GM23338 (cell line): ENCODE measurements around the gene PRDM9. TPM values are rescaled to one million over a fixed set of nuclear protein-coding genes. Genes with fewer than 3 reads are reported as not detected.

Source experiments
- ATAC-seq: fragments of 200-7000 bp; cut with Tn5 transposase; 3 replicates; pipeline ENCODE4 v1.9.1; 2020
- DNase-seq: peaks from one replicate; pipeline ENCODE4 v3.0.0-alpha.2; 2015; ENCODE audit warnings: low spot score
- H2AFZ ChIP-seq: fragments of 200-600 bp; sonication (generic); 2 replicates; pipeline ENCODE4 v1.8.0; 2016; ENCODE audit warnings: antibody characterized with exemption, mild to moderate bottlenecking, moderate library complexity
- H3F3A ChIP-seq: fragments of 200-600 bp; sonication (generic); replicated peaks from 2 replicates; pipeline ENCODE4 v1.8.0; 2017; ENCODE audit warnings: antibody characterized with exemption, mixed run types, low read depth
- H3K27ac ChIP-seq: fragments of 200-600 bp; sonication (generic); 2 replicates; pipeline ENCODE4 v1.6.1; 2016; ENCODE audit warnings: low read depth
- H3K27me3 ChIP-seq: fragments of 200-600 bp; sonication (generic); 2 replicates; pipeline ENCODE4 v1.8.0; 2016; ENCODE audit warnings: mild to moderate bottlenecking, mixed run types, moderate library complexity; ENCODE audit not compliant: insufficient read depth
- H3K36me3 ChIP-seq: fragments of 200-600 bp; sonication (generic); 2 replicates; pipeline ENCODE4 v1.8.0; 2016; ENCODE audit warnings: mild to moderate bottlenecking; ENCODE audit not compliant: insufficient read depth
- H3K4me1 ChIP-seq: fragments of 200-600 bp; sonication (generic); 2 replicates; pipeline ENCODE4 v1.8.0; 2016; ENCODE audit warnings: mild to moderate bottlenecking, moderate library complexity; ENCODE audit not compliant: insufficient read depth
- H3K4me2 ChIP-seq: fragments of 200-600 bp; sonication (generic); 2 replicates; pipeline ENCODE4 v1.7.1; 2017; ENCODE audit warnings: mixed run types
- H3K4me3 ChIP-seq: fragments of 200-600 bp; sonication (generic); 2 replicates; pipeline ENCODE4 v1.6.1; 2016; ENCODE audit warnings: mixed run types
- H3K79me2 ChIP-seq: fragments of 200-600 bp; sonication (generic); replicated peaks from 2 replicates; pipeline ENCODE4 v1.8.0; 2017; ENCODE audit warnings: mild to moderate bottlenecking; ENCODE audit not compliant: insufficient read depth
- H3K9me2 ChIP-seq: fragments of 200-600 bp; sonication (generic); 2 replicates; pipeline ENCODE4 v1.8.0; 2017; ENCODE audit not compliant: insufficient read depth
- H4K20me1 ChIP-seq: fragments of 200-600 bp; sonication (generic); replicated peaks from 2 replicates; pipeline ENCODE4 v1.8.0; 2017; ENCODE audit warnings: mild to moderate bottlenecking; ENCODE audit not compliant: insufficient read depth
- H3K27ac Mint-ChIP-seq: 2 replicates; pipeline ENCODE4 v1.8.0; 2020; ENCODE audit warnings: inconsistent platforms, mild to moderate bottlenecking, moderate library complexity, mixed read lengths
- H3K27me3 Mint-ChIP-seq: 3 replicates; pipeline ENCODE4 v1.8.0; 2022; ENCODE audit warnings: low read depth, mild to moderate bottlenecking, moderate library complexity, mixed read lengths, inconsistent platforms; ENCODE audit not compliant: insufficient read depth, poor library complexity
- H3K36me3 Mint-ChIP-seq: 3 replicates; pipeline ENCODE4 v1.8.0; 2021; ENCODE audit warnings: low read depth, mild to moderate bottlenecking, inconsistent platforms, moderate library complexity, mixed read lengths
- H3K4me1 Mint-ChIP-seq: 3 replicates; pipeline ENCODE4 v1.8.0; 2020; ENCODE audit warnings: mild to moderate bottlenecking, inconsistent platforms, mixed read lengths
- H3K4me3 Mint-ChIP-seq: 3 replicates; pipeline ENCODE4 v1.8.0; 2021; ENCODE audit warnings: moderate library complexity, mild to moderate bottlenecking, inconsistent platforms, mixed read lengths
- H3K9me3 Mint-ChIP-seq: 3 replicates; pipeline ENCODE4 v1.8.0; 2020; ENCODE audit warnings: moderate library complexity, mild to moderate bottlenecking, inconsistent platforms, mixed read lengths
- CTCF ChIP-seq, 2 experiments: fragments of 200-600 bp in 1 of 2; sonication (generic) in 1 of 2; conservative IDR thresholded peaks; 2 replicates each; pipeline versions ENCODE4 v1.5.1 to v1.6.1; 2016 to 2017; ENCODE audit warnings: antibody characterized with exemption in 2 of 2, low read depth in 2 of 2, mild to moderate bottlenecking in 2 of 2, moderate library complexity in 1 of 2
- ETS1 ChIP-seq: IDR thresholded peaks from 2 replicates; pipeline ENCODE4 v1.6.1; 2016; ENCODE audit warnings: antibody characterized with exemption
- EZH2 ChIP-seq: fragments of 200-600 bp; sonication (generic); IDR thresholded peaks from one replicate; pipeline ENCODE4 v1.8.0; 2017; ENCODE audit warnings: antibody characterized with exemption, mild to moderate bottlenecking, low read depth; ENCODE audit not compliant: unreplicated experiment
- NANOG ChIP-seq: IDR thresholded peaks from 2 replicates; pipeline ENCODE4 v1.6.1; 2016; ENCODE audit warnings: antibody characterized with exemption, borderline replicate concordance
- POLR2AphosphoS5 ChIP-seq: IDR thresholded peaks from 2 replicates; pipeline ENCODE4 v1.6.1; 2016; ENCODE audit warnings: antibody characterized with exemption, low read depth
- REST ChIP-seq: IDR thresholded peaks from one replicate; pipeline ENCODE4 v1.6.1; 2018; ENCODE audit warnings: antibody characterized with exemption; ENCODE audit not compliant: unreplicated experiment
- ZNF114 ChIP-seq: fragments of 250-450 bp; sonication (Bioruptor Pico); IDR thresholded peaks from 2 replicates; pipeline ENCODE4 v1.5.0; 2020; ENCODE audit warnings: mild to moderate bottlenecking, moderate library complexity
- ZNF462 ChIP-seq: fragments of 250-450 bp; sonication (Bioruptor Pico); IDR thresholded peaks from 2 replicates; pipeline ENCODE4 v1.5.0; 2020; ENCODE audit warnings: mild to moderate bottlenecking, moderate library complexity
- polyA plus RNA-seq: library from polyadenylated mRNA; unstranded; fragments of >200 nt; fragmentation: Nextera tagmentation; extraction: Ambion mirVana; gene quantifications from 2 replicates; pipeline ENCODE4 v1.2.1, GENCODE V29; 2016
- total RNA-seq: library from RNA; depleted of rRNA; stranded (reverse); fragments of >200 nt; shearing (Covaris generic); gene quantifications from 2 replicates; pipeline ENCODE4 v1.2.3, GENCODE V29; 2014

Gene PRDM9
- total and polyA plus RNA-seq, 2 experiments from 2014 or later: not detected

GRCh38 chr5:23496576-23496975 is 10.8 kb upstream of the PRDM9 start (continued):
- TF ChIP-seq REST: no peak
- TF ChIP-seq EZH2: no peak
- TF ChIP-seq ETS1: no peak

- peaks cover 2% of the 10 kb centered on the region for H3K27me3 Mint-ChIP-seq
- no peak for TF ChIP-seq ZNF114 (CRISPR knock-in tag)
- no peak for TF ChIP-seq ZNF462 (CRISPR knock-in tag)
- no peak for TF ChIP-seq POLR2AphosphoS5
- peak; percentile 52 to 72 for TF ChIP-seq CTCF (conservative IDR thresholded peaks at IDR 0.05; ENCODE audit: low read depth in 2 of 2)
- no peak for TF ChIP-seq NANOG
Measured at GRCh38 chr5:23506329-23507236, 826 bp upstream of the PRDM9 start.

More at GRCh38 chr5:23506329-23507236, 826 bp upstream of the PRDM9 start:
- H3K79me2 ChIP-seq: no peaks in the 10 kb centered on the region
- H3K9me3 Mint-ChIP-seq: peaks cover 10% of the 10 kb centered on the region
- no peaks in the 10 kb centered on the region for H3K4me1 ChIP-seq
- H3K4me3 Mint-ChIP-seq: no peak overlapping the region
- H3K4me1 Mint-ChIP-seq: peaks cover 2% of the 10 kb centered on the region; the same call in 2 of the 3 replicates
- H3K36me3 Mint-ChIP-seq: peaks cover 9% of the 10 kb centered on the region
- H4K20me1 ChIP-seq: no peaks in the 10 kb centered on the region
- no peaks in the 10 kb centered on the region for H3K27me3 ChIP-seq
- peak; percentile 86 for DNase-seq
- H3K9me2 ChIP-seq: no peaks in the 10 kb centered on the region
- H3K4me3 ChIP-seq: peak overlapping the region; percentile 39
- no peaks in the 10 kb centered on the region for H3F3A ChIP-seq
- peak; percentile 90 for ATAC-seq
- no peak overlapping the region; the same call in 1 of the 2 replicates for H3K27ac ChIP-seq
- peak overlapping the region; percentile 95 for H2AFZ ChIP-seq
- H3K27ac Mint-ChIP-seq: peak overlapping the region; percentile 62; the same call in 1 of the 2 replicates
- no peaks in the 10 kb centered on the region for H3K36me3 ChIP-seq
- peak overlapping the region; percentile 66; the same call in 1 of the 2 replicates for H3K4me2 ChIP-seq
